Gastrocnemius medialis (tissue), 4 donors: Measurements from ENCODE around the gene SESN3. TPM values are rescaled to one million over a fixed set of nuclear protein-coding genes. Genes with fewer than 3 reads are reported as not detected.

Experiments
- ATAC-seq, 2 donors: fragments of 150-250 bp; one replicate each; pipeline ENCODE4 v1.9.1; 2016
- DNase-seq, 2 donors: peaks; one replicate each; pipeline ENCODE4 v3.0.0-alpha.2; 2019
- H3K27ac ChIP-seq, 4 donors: fragments of 200-600 bp; sonication (generic); 1 replicate in 1 of 4; 2 replicates in 3 of 4; pipeline ENCODE4 v1.5.1; 2016 to 2018; ENCODE audit warnings: mild to moderate bottlenecking in 2 of 4, moderate library complexity in 1 of 4
- H3K27me3 ChIP-seq, 3 donors: fragments of 200-600 bp; sonication (generic) in 2 of 3; 1 replicate in 1 of 3; 2 replicates in 2 of 3; pipeline versions ENCODE4 v1.5.1 to v1.6.0; 2016 to 2019; ENCODE audit warnings: mild to moderate bottlenecking in 1 of 3, moderate library complexity in 1 of 3
- H3K36me3 ChIP-seq, 2 donors: fragments of 200-600 bp; sonication (generic) in 1 of 2; one replicate each; pipeline ENCODE4 v1.5.1; 2017 to 2018
- H3K4me1 ChIP-seq, 2 donors: fragments of 200-600 bp; sonication (generic) in 1 of 2; one replicate each; pipeline ENCODE4 v1.5.1; 2016 to 2017; ENCODE audit warnings: mild to moderate bottlenecking in 2 of 2
- H3K4me3 ChIP-seq, 4 donors: fragments of 200-600 bp; sonication (generic) in 3 of 4; 1 replicate in 1 of 4; 2 replicates in 3 of 4; pipeline ENCODE4 v1.5.1; 2016 to 2019; ENCODE audit warnings: mild to moderate bottlenecking in 2 of 4
- H3K9me3 ChIP-seq, 3 donors: fragments of 200-600 bp; sonication (generic) in 2 of 3; 1 replicate in 1 of 3; 2 replicates in 2 of 3; pipeline ENCODE4 v1.5.1; 2016 to 2019
- POLR2A ChIP-seq, 2 donors: fragments of 450-650 bp; IDR thresholded peaks; one replicate each; pipeline ENCODE4 v1.6.1; 2017; ENCODE audit warnings: antibody characterized with exemption in 2 of 2, mild to moderate bottlenecking in 2 of 2, moderate library complexity in 2 of 2
- in situ Hi-C, 4 donors: fragments of 200-750 bp; cut with MboI; loops; one replicate each; pipeline versions ENCODE4 v1.15.0 to v1.8.0; 2017; ENCODE audit warnings: low sequenced_read_pairs in 4 of 4
- intact Hi-C: fragments of 100-400 bp; cut with DNase I; formaldehyde crosslinking; loops from one replicate; pipeline ENCODE4 v1.15.1; 2023; ENCODE audit warnings: low total_unique reads
- total RNA-seq, 4 donors: library from RNA; depleted of rRNA; stranded (reverse); fragments of >200 nt; gene quantifications; one replicate each; pipeline versions ENCODE4 v1.1.0 to v1.2.3, GENCODE V29; 2016
- TF ChIP-seq, protein P1 (sequence below), 5 experiments: fragments of 450-650 bp in 3 of 5; fragments of 200-600 bp in 2 of 5; sonication (generic) in 2 of 5; IDR thresholded peaks in 4 of 5; conservative IDR thresholded peaks in 1 of 5; 1 replicate in 4 of 5; 2 replicates in 1 of 5; pipeline ENCODE4 v1.5.1; 2016 to 2019; ENCODE audit warnings: antibody characterized with exemption in 5 of 5, mild to moderate bottlenecking in 3 of 5, moderate library complexity in 3 of 5

SESN3 gene
- total RNA-seq, 4 donors from 2014 or later = 6.0 to 10.8 (median 7.8) TPM

DNA sequence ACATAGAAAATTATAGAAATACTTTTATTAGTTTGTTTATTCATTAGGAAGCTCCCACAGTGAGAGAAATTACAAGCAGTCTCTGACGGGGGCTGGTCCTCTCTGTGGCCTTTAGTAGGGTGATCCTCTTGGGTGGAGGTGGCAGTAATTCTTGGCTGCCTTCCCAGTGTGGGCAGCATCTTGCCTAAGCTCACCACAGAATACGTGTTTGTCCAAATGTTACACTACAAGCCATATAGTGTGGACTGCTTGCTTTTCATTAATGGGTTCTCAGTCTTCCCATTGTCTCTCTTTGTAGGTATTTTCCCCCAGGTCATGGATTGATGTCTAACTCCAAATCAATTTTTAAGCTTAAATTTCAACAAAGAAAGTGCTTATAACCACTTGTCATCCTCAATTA, 98.0 kb downstream of the SESN3 start:
- DNase-seq (no peak), ATAC-seq (no peak)
- intact Hi-C loops (no loop called here), in situ Hi-C loops (loop anchor here in 1 of 4 donors (10.0 kb wide), 1 partner anchor 158 kb away; the partner anchor contains the start of genes CWC15 and KDM4D)
- H3K27me3 ChIP-seq = no peaks in the 10 kb centered on the region
- peaks cover 0 to 21% of the 10 kb centered on the region in 2 donors for H3K36me3 ChIP-seq
- H3K27ac ChIP-seq = no peak overlapping the region
- peaks cover 7% of the 10 kb centered on the region in 2 donors for H3K4me1 ChIP-seq
- H3K4me3 ChIP-seq = no peak overlapping the region
- H3K9me3 ChIP-seq = no peaks in the 10 kb centered on the region
- TF ChIP-seq, protein P1, sequence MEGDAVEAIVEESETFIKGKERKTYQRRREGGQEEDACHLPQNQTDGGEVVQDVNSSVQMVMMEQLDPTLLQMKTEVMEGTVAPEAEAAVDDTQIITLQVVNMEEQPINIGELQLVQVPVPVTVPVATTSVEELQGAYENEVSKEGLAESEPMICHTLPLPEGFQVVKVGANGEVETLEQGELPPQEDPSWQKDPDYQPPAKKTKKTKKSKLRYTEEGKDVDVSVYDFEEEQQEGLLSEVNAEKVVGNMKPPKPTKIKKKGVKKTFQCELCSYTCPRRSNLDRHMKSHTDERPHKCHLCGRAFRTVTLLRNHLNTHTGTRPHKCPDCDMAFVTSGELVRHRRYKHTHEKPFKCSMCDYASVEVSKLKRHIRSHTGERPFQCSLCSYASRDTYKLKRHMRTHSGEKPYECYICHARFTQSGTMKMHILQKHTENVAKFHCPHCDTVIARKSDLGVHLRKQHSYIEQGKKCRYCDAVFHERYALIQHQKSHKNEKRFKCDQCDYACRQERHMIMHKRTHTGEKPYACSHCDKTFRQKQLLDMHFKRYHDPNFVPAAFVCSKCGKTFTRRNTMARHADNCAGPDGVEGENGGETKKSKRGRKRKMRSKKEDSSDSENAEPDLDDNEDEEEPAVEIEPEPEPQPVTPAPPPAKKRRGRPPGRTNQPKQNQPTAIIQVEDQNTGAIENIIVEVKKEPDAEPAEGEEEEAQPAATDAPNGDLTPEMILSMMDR (IDR thresholded peaks at IDR 0.05 in 4 of 5, conservative IDR thresholded peaks at IDR 0.05 in 1 of 5) = no peak
- TF ChIP-seq POLR2A (IDR thresholded peaks at IDR 0.05) = no peak

DNA sequence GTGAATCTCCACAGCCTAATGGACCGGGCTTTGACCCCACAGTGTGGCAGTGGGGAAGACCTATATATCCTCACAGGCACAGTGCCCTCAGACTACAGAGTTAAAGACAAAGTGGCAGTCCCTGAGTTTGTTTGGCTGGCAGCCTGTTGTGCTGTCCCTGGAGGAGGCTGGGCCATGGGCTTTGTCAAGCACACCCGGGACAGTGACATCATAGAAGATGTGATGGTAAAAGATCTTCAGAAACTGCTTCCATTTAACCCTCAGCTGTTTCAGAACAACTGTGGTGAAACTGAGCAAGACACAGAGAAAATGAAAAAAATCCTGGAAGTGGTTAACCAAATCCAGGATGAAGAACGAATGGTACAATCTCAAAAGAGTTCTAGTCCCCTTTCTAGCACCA, 102.4 kb downstream of the SESN3 start:
- no peak for ATAC-seq
- in situ Hi-C loops (no loop called here), intact Hi-C loops (no loop called here)
- no peak overlapping the region for H3K4me3 ChIP-seq
- H3K27me3 ChIP-seq = no peaks in the 10 kb centered on the region
- H3K4me1 ChIP-seq = peaks cover 0 to 2% of the 10 kb centered on the region in 2 donors
- no peaks in the 10 kb centered on the region for H3K9me3 ChIP-seq
- no peak for DNase-seq
- H3K36me3 ChIP-seq = peaks cover 0 to 21% of the 10 kb centered on the region in 2 donors
- H3K27ac ChIP-seq = no peak overlapping the region
- no peak for TF ChIP-seq POLR2A (IDR thresholded peaks at IDR 0.05)
- TF ChIP-seq, protein P1 (IDR thresholded peaks at IDR 0.05 in 4 of 5, conservative IDR thresholded peaks at IDR 0.05 in 1 of 5) = no peak

DNA sequence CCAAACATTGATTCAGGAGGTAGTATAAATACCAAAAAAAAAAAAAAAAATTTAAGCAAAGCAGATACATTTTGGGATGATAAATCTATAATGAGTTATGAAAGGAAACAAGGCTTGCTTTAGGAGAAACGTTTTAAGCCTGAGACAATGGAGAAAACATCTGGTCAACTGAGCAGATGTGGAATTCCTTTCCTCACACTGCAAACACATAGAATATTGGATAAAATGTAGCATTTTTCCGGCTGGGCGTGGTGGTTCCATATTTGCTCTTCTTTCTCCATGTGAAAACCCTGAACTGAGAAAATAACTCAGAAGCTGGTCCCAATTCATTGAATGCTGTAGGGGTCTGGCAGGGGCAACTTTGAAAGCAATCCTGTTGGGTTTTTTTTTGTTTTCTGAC, 107.4 kb downstream of the SESN3 start:
- H3K9me3 ChIP-seq = no peaks in the 10 kb centered on the region
- intact Hi-C loops = loop anchor here (5.0 kb wide), 1 partner anchor 41 kb away; no protein-coding TSS in a partner anchor
- TF ChIP-seq POLR2A (IDR thresholded peaks at IDR 0.05) = no peak
- TF ChIP-seq, protein P1 (IDR thresholded peaks at IDR 0.05 in 4 of 5, conservative IDR thresholded peaks at IDR 0.05 in 1 of 5) = no peak
- ATAC-seq (no peak), DNase-seq (no peak)
- peak overlapping the region in 1 of 4 donors; percentile 22 for H3K27ac ChIP-seq
- peaks cover 24 to 31% of the 10 kb centered on the region in 2 donors for H3K4me1 ChIP-seq
- H3K27me3 ChIP-seq = no peaks in the 10 kb centered on the region
- in situ Hi-C loops = no loop called here
- peaks cover 0 to 5% of the 10 kb centered on the region in 2 donors for H3K36me3 ChIP-seq
- H3K4me3 ChIP-seq = no peak overlapping the region

DNA sequence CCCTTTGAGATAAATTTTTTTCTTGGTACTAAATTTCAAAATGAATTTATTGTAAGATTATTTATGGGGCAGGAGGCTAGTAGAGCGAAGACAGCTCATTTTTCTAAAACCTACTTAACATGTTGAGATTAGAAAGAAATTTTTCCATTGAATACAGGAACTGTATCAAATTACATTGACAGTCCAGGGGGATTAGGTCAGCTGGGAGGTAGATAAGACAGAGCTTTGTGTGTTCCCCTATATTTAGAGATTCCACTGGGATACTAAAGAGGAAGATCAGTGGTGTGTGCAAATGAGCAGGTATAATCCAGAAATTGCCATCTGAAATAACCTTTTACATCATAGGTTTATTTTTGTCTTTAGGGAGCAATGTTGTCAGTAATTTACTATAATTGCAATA, 109.3 kb downstream of the SESN3 start:
- no peak for DNase-seq
- H3K4me1 ChIP-seq = peaks cover 24 to 31% of the 10 kb centered on the region in 2 donors
- TF ChIP-seq, protein P1 (IDR thresholded peaks at IDR 0.05 in 4 of 5, conservative IDR thresholded peaks at IDR 0.05 in 1 of 5) = no peak
- TF ChIP-seq POLR2A (IDR thresholded peaks at IDR 0.05) = no peak
- no peak overlapping the region for H3K4me3 ChIP-seq
- no peaks in the 10 kb centered on the region for H3K9me3 ChIP-seq
- intact Hi-C loops = loop anchor here (5.0 kb wide), 1 partner anchor 39 kb away; no protein-coding TSS in a partner anchor
- H3K27ac ChIP-seq = peak overlapping the region in 2 of 4 donors; percentile 43 to 65
- H3K36me3 ChIP-seq = no peaks in the 10 kb centered on the region
- in situ Hi-C loops = no loop called here
- ATAC-seq = no peak
- H3K27me3 ChIP-seq = no peaks in the 10 kb centered on the region
